Mammary epithelial cell (primary cell): ENCODE data around the gene PSENEN.

Source experiments
- EZH2 ChIP-seq: IDR thresholded peaks from 2 replicates; pipeline ENCODE4 v1.6.1; 2012; ENCODE audit warnings: low read length, inconsistent platforms, borderline replicate concordance
- TF ChIP-seq, protein P1 (sequence below), 2 donors: IDR thresholded peaks in 1 of 2; conservative IDR thresholded peaks in 1 of 2; 2 replicates each; pipeline ENCODE4 v1.5.1; 2011 to 2012; ENCODE audit warnings: inconsistent platforms in 2 of 2, low read length in 2 of 2, mild to moderate bottlenecking in 2 of 2, control low read depth in 1 of 2, low read depth in 1 of 2; ENCODE audit not compliant: insufficient read depth in 1 of 2; ENCODE audit errors: extremely low read depth in 1 of 2

DNA sequence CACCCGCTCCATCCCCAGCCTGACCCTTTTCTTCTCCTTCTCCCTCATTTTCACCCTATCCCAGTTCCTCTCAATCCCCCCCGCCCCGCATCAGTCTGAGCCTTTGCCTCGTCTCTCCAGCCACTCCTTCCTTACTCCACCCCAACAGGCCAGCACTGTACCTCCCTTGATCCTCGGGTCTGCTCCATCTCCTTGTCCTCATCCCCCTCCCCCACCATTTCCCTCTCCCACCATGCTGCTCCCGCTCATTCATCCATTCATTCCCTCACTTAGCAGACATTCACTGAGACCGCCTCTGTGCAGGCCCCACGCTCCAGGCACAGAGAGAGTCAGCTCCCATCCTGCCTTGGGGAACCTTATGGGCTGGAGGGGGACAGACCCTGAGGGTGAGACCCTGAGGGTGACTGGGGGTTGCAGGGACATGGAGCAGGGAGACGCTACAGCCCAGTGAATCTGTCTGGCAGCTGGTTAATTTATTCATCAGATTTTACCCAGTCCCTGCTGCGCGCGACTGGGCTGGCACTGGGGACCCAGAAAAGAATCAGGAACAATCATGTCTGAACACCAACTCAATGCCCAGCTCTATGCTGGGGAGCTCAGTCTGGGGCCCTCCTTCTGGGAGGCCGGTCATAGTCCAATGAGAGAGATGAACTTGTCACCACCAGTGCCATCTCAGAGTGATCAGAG, 30.8 kb downstream of the PSENEN start:
- TF ChIP-seq EZH2: no peak
- TF ChIP-seq, protein P1, sequence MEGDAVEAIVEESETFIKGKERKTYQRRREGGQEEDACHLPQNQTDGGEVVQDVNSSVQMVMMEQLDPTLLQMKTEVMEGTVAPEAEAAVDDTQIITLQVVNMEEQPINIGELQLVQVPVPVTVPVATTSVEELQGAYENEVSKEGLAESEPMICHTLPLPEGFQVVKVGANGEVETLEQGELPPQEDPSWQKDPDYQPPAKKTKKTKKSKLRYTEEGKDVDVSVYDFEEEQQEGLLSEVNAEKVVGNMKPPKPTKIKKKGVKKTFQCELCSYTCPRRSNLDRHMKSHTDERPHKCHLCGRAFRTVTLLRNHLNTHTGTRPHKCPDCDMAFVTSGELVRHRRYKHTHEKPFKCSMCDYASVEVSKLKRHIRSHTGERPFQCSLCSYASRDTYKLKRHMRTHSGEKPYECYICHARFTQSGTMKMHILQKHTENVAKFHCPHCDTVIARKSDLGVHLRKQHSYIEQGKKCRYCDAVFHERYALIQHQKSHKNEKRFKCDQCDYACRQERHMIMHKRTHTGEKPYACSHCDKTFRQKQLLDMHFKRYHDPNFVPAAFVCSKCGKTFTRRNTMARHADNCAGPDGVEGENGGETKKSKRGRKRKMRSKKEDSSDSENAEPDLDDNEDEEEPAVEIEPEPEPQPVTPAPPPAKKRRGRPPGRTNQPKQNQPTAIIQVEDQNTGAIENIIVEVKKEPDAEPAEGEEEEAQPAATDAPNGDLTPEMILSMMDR (conservative IDR thresholded peaks at IDR 0.05 in 1 of 2, IDR thresholded peaks at IDR 0.05 in 1 of 2; ENCODE audit: extremely low read depth in 1 of 2, insufficient read depth in 1 of 2, low read depth in 1 of 2, low read length in 2 of 2): no peak
